B cell (primary cell): ENCODE measurements around the gene NFIB.

Experiments used
- EZH2 ChIP-seq: IDR thresholded peaks from 2 replicates; pipeline ENCODE4 v1.6.1; 2012; ENCODE audit warnings: borderline replicate concordance, low read depth, mild to moderate bottlenecking, moderate library complexity, low read length; ENCODE audit not compliant: insufficient read depth, poor library complexity, severe bottlenecking
- TF ChIP-seq, protein P1 (sequence below): fragments of 200-600 bp; IDR thresholded peaks from one replicate; pipeline ENCODE4 v1.8.0; 2022; ENCODE audit warnings: antibody characterized with exemption, mild to moderate bottlenecking

DNA sequence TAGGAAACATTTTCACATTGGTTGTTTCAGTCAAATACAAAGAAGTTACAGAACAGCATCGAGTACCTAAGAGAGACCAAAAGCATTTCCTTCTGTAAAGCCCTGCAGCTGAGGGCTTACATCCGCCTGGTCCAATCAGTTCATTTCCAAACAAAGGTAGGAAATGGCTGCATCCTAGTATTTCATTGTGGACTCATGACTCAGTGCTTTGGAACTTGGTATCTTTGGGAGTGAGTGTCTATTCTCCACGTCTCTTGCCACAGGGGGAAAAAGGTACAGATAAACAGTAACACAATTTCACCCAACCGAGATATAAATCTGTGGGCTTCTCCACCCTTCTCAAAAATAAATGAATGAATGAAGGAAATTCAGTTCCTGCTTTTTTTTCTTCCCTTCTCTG is 75.4 kb downstream of the NFIB start:
- no peak for TF ChIP-seq EZH2
- TF ChIP-seq, protein P1, sequence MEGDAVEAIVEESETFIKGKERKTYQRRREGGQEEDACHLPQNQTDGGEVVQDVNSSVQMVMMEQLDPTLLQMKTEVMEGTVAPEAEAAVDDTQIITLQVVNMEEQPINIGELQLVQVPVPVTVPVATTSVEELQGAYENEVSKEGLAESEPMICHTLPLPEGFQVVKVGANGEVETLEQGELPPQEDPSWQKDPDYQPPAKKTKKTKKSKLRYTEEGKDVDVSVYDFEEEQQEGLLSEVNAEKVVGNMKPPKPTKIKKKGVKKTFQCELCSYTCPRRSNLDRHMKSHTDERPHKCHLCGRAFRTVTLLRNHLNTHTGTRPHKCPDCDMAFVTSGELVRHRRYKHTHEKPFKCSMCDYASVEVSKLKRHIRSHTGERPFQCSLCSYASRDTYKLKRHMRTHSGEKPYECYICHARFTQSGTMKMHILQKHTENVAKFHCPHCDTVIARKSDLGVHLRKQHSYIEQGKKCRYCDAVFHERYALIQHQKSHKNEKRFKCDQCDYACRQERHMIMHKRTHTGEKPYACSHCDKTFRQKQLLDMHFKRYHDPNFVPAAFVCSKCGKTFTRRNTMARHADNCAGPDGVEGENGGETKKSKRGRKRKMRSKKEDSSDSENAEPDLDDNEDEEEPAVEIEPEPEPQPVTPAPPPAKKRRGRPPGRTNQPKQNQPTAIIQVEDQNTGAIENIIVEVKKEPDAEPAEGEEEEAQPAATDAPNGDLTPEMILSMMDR: no peak
